SW480 (cell line): ENCODE data around the gene HSPA9.

Experiments
- DNase-seq: peaks from one replicate; pipeline ENCODE4 v3.0.0-alpha.2; 2016; ENCODE audit warnings: low spot score

Gene HSPA9

DNA sequence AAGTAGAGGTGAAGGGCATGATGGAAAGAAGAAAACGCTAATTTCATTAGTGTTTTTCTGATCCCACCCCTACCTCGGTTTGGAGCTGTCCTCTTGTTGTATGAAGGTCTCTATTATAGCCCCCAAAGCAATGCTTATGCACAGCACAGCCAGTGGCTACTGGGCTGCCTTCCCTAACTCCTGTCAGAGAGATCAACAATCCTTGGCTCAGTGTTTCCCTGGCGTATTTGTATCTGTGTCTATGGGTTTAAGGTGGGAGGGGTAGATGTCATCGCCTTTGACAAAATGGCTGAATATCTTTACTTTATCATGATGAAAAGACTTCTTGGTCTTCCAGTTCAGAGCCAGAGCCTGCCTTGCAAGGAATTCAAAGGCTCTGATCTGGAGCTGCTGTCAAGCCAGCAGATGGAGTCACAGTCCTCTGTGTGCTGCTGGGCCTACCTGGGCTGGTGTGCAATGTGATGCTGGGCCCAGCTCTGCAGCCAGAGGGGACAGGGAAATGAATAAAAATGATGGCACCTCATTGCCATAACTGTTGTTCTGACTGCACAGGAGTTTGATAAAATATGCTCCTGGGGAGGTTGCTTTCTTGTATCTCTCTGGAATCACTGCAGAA is 20.1 kb upstream of the HSPA9 start:
- DNase-seq, result peak; percentile 33

DNA sequence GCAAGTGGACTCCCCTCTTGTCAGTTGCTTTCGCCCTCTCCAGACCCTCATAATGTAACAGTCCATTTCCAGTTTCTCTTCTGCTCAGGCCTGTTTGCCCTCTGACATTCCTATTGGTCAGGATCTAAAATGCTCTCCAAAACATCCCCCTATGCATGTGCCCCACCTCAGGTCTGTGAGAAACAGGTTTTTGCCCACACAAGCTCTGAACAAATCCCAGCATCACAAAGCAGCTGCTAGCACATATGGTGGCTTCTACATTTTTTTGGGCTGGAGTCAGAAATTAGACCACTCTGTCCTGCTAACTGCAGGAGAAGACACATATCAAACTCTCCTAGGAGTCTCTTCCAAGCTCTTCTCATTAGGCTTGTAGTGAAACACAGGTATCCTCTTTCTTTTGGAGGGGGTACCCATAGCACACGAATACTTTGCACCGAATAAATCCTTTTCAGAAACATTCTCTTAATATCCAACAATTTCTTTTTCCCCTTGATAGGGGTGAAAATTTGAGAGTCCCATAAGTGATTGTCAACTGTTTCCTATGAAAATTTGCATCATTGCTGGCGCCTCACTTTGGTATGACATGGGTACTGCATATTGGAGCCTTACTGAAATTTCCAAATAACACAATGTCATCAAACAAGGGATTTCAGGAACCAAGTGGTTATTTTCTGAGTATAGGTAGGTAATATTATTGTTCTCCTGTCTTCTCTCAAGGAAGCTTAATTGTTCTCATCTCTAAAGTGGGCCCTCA is 19.3 kb upstream of the HSPA9 start:
- DNase-seq, result no peak

DNA sequence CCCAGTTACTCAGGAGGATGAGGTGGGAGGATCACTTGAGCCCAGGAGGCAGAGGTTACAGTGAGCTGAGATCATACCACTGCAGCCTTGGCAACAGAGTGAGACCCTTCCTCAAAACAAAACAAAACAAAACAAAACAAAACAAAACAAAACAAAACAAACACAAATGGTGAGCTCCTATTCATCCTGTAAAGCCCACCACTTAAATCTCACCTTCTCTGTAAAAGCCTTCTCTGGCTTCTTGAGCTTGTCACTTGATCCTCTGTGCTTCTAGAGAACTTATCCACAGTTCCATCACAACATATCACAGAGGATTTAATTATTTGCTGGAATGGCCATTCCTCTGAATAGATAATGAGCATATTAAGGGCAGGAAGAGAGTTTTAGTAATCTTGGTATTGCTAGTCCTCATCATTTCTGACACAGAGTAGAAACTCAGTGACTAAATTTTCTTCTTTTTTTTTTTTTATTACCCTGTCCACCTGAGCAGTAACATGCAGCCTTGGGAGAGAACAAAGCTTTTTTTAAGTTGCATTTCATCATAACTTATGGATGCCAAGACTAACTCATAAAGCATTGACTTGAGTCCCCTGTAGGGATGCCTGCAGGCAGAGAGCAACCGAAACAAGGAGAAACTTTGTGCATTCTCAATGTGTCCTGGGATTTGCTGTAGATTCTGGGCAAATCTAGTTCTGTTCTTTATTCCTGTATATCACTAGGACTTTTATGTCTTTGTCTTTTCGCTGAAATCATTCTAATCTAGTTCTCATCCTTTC is 13.0 kb upstream of the HSPA9 start:
- DNase-seq, result no peak

DNA sequence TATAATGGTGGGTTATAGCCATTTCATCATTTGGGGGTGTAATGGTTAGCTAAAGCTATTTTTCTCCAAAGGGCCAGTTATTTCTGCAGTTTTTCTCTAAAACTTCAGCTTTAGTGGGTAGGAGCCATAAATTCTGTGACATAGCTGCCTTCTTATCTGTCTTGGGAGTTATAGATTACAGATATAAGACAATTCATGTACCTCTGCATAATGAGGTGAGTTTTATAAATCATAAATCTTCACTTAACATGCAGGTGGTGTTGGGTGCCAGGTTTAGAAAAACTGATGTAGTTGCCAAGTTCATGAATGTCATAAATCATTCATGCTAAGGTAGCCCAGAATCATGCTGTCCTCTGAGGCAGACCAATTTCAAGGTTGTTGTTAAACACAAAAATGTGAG is 10.0 kb upstream of the HSPA9 start:
- DNase-seq, result no peak

DNA sequence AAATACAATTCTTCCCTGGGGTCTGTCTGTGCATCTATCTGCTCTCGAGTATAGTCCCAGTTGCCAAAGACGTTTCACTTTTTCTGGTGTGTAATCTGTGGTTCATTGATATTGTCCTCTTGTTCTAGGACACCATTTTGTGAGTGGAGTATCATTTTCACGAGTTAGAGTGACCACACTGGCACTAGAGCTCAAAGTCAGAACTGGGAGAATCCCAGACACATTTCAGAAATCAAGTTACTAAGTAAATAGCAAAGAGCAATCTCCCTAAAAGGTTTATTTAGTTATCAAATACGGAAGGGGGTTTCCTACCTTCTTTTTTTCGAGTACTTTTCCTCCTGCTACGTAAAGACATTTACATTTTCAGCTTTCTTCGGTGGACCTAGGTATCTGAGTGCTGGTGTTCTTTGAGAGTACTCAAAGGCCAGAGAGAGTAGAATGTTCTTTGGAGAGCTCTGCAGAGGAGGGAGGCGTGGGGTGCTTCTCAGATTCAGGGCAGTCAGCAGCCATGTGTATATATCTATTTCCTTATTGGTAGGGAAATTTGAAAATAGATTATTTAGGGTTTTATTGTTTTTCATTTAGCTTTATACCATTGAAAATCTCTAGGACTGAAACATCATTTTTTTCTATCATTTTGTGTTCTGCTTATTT is 8.9 kb upstream of the HSPA9 start:
- no peak for DNase-seq

DNA sequence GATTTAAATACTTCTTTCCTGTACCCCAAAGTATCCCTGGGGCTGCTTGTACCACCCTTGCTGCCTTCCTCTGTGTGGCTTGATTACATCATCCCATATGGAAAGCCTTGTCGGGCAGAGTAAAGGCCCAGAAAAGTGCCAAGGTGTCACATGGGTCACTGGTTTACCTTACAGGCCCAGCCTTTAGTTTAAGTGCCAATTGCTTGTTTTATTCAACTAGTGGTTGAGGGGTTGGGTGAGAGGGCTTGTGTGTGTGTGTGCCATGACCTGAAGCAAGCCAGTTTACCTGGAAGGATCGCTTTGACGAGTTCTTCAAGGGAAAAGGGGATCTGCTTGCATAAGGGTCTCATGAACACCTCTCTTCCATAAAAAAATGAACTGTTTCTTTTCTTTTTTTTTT is 7.8 kb upstream of the HSPA9 start:
- no peak for DNase-seq

DNA sequence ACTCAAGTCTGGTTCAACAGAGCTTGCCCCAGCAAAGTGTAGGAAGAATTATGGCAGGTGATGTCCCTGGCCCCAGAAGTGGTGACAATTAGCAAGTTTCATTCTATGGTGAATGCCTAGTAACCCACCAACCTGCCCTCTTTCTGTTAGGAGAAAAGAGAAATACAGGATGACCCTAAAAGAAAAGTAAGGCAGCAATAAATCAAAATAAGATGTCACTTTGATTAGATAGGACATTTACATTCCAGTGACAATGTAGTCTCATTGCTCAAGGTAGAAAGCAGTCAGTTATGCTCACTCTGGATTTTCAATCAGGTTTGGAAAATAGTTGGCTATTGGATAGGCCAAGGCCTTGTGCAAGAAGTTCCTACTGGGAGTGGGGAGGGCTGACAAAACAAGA is 5.6 kb upstream of the HSPA9 start:
- no peak for DNase-seq

DNA sequence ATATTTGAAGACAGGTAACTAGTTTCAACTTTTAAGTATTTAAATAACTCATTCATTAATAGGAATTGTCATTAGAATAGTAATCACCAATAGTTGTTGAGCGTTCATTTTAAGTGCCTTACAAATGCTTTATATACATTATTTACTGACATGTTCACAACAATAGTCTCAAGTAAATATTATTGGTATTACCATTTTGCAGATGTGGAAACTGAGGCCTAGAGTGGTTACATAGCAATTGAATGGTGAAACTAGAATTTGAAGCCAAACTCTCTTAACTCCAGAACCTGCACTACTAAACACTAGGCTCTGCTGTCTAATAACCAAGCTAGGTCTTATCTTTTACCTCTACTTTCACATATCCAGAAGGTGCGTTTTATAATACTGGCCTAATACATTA is 4.8 kb upstream of the HSPA9 start:
- no peak for DNase-seq

DNA sequence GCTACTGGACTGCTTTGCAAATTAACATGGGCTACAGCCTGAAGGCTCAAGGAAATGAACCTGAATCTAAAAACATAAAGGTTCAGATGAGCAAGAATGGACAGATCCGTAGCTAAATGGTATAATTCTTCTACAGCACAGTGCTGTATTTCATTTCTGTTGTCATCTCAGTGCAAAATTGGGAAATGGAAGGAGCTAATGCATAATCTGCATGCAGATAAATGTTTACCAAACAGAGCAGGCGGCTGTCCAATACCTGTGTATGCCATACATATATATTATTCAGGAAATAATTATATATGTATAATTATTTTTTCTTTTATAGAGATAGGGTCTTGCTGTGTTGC is 4.3 kb upstream of the HSPA9 start:
- DNase-seq, result no peak

DNA sequence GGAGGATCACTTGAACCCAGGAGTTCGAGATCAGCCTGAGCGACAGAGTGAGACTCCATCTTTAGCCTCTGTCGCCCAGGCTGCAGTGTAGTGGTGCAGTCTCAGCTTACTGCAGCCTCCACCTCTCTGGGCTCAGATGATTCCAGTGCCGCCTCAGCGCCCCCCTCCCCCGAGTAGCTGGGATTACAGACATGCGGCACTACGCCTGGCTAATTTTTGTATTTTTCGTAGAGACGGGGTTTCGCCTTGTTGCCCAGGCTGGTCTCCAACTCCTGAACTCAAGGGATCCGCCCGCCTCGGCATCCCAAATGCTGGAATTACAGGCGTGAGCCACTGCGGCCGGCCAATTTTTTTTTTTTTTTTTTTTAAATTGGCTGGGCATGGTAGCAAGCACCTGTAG is 2.3 kb upstream of the HSPA9 start:
- no peak for DNase-seq

DNA sequence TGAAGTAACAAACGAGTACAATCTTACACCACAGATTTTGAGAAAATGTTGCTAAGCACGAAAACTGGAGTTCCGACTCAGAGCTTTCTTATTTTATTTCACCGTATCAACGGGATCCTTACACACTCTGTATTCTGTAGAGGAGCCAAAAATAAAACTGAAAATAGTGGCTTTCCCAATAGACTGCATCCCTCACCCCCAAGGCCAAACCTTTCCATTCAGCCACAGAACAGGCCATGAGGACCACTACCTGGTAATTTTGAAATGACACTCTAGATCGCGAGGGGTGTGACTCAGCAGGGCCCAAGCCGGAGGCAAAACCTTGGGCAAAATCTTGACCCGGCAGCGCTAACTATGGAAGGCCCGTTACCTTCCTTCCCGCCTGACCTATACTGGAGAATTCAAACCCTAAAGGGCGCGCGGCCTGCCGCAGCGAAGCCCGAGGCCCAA is 432 bp downstream of the HSPA9 start:
- peak; percentile 40 for DNase-seq

DNA sequence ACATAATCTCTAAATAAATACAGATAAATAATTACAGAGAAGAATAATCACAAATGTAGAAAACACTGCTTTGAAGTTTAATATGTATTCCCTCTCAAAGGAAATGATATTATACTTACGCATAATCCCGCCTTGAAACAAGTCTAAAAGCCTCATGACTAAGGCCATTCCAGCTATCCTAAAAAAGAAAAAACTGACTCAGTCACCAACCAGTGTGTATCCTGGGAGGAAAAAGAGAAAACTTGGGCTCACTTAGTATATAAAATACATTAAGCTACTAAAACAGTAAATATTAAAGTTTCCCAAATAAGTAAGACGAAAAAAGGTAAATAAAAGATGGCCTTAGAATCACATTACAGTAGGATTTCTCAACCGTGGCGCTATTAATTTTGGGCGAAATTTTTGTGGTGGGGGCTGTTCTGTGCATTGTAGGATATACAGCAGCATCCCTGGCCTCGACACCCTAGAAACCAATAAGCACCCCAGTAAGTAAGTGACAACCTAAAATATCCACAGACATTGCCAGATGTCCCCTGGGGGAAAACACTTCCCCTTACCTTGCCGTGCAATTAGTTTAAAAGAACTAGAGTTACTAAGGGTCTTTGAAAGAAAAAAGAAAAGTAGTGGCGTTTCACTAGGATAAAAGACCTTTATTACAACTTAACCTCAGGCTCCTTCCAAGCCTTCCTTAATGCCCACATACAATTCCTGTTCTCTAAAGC is 1.1 kb downstream of the HSPA9 start:
- DNase-seq, result no peak

DNA sequence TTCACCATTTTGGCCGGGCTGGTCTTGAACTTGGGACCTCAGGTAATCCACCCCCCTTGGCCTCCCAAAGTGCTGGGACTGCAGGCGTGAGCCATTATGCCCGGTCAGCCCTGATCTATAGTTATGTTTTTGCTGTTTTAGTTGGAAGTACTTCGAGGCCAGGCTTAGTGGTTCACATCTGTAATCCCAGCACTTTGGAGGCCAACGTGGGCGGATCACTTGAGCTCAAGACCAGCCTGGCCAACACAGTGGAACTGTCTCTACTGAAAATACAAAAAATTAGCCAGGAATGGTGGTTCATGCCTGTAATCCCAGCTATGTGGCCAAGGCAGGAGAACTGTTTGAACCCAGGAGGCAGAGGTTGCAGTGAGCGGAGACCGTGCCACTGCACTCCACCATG is 2.0 kb downstream of the HSPA9 start:
- DNase-seq, result no peak

DNA sequence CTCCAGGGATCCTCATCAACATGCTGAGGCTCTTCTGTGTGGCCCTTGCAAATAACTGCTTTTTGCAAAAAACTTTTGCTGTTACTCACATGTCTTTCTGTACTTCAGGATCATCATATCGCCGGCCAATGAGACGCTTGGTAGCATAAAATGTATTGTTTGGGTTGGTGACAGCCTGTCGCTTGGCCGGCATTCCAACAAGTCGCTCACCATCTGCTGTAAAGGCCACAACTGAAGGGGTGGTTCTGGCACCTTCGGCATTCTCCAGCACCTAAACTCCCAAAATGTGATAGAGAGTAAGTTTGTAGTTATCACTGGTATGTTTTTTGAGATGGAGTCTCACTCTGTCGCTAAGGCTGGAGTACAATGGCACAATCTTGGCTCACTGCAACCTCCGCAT is 4.3 kb downstream of the HSPA9 start:
- DNase-seq, result no peak

DNA sequence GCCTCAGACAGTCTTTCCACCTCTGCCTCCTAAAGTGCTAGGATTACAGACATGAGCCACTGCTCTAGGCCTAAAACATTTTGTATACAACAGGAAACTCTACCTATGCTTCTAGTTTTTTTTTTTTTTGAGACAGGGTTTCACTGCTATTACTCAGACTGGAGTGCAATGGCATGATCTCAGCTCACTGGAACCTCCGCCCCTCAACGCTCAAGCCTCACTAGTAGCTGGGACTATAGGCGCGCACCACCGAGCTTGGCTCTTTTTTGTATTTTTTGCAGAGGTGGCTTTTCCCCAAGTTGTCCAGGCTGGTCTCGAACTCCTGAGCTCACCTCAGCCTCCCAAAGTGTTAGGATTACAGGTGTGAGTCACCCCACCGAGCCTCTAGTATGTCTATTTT is 5.4 kb downstream of the HSPA9 start:
- DNase-seq, result no peak

DNA sequence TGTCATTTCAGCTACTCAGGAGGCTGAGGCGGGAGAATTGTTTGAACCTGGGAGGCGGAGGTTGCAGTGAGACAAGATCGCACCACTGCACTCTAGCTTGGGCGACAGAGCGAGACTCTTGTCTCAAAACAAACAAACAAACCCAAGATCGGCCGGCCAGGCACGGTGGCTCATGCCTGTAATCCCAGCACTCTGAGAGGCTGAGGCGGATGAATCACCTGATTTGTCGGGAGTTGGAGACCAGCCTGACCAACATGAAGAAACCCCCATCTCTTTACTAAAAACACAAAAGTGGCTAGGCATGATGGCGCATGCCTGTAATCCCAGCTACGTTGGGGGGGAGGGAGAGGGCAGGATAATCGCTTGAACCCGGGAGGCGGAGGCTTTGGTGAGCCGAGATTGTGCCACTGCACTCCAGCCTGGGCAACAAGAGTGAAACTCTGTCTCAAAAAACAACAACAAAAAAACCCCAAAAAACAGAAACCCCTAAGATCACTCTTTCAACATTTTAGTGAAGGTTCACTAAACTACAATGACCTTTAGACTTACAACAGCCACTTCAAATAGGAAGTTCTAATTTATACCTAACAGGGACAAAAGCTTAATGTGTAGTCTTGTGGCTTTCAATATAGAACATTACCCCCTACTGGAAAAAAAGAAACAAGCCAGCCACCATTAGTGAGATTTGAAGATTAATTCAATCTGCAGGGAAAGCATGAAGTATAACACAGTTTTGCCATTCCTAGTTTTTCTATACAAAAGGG is 7.0 kb downstream of the HSPA9 start:
- DNase-seq, result no peak

DNA sequence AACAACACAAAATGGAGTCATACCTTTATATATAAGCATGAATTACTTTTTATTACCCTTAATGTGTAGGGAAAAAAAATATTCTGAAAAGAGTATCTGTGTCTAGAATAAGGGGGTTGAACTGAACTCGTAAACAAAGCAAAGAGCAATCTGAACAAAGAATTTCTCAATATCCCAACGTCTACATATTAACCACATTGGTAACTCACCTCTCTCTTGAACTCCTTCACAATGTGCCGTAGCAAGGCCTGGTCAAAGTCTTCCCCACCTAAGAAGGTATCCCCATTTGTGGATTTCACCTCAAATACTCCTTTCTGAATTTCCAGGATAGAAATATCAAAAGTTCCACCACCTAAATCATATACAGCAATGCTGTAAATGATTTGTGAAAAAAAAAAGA is 8.4 kb downstream of the HSPA9 start:
- no peak for DNase-seq

DNA sequence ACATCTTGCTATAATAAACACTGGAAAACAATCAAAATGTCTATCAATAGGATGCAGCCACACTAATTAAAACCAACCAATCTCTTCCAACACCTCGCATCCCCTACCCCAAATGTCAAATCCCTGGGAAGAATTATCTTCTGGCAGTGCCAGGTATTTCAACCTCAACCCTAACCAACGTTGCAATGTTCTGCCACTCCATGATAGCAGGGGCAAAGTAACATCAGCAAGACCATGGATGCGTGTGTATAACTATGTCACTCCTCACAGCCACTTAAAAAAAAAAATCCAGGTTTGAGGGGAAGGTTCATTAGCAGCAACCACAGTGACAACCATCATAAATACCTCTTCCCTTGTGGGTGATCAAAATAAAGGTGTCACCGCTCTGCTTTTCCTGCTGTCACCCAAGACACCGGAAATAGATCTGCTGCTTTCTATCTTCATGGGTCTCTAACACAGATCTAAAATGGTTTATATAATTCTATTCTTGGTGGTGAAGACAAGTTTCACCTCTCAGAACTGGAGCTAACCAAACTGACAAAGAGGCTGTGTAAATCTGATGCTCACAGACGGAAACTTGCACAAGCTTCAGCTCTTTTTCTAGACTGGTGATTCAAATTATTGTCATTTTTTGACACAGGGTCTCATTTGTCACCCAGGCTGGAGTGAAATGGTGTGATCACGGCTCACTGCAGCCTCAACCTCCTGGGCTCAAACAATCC is 9.9 kb downstream of the HSPA9 start:
- DNase-seq, result no peak

DNA sequence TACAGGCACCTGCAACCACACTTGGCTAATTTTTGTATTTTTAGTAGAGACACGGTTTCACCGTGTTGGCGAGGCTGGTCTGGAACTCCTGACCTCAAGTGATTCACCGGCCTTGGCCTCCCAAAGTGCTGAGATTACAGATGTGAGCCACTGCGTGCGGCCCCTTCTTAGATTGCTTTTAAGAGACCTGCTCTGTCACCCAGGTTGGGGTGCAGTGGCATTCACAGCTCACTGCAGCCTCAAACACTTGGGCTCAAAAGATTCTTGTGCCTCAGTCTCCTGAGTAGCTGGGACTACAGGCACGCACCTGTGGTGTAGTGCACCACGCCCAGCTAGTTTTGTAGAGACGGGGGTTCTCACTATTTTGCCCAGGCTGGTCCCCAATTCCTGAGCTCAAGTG is 11.0 kb downstream of the HSPA9 start:
- DNase-seq, result no peak

DNA sequence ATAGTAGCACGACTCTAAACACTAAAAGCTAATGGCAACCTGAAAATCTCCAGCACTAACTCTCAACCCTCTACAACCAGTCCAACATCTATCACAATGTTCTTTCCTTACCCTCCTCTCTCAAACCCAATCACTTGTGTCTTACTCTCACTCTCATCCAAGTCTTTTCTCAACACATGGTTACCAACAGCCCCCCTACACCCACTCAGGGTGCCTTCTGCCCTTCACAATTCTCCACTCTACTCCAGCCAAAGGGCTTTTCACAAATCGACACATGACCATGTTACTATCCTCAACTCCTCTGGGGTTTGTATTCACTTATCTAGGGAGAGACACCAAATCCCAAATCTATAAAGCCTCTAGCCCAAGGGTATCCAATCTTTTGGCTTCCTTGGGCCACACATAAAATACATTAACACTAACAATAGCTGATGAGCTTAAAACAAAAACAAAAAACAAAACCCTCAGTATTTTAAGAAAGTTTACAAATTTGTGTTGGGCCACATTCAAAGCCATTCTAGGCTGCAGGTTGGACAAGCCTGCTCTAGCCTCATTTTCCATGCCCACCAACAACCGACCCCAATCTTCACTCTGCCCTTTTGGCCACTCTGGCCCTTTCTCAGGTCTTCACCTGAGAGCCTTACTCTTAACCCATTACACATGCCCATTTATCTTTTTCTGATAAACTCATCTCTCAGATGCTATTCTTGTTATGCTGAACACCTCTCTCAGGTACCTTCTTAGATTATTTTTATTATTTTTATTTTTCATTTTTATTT is 11.7 kb downstream of the HSPA9 start:
- no peak for DNase-seq
